Measurements from ENCODE around the gene NIPSNAP3A. TPM values are rescaled to one million over a fixed set of nuclear protein-coding genes. Genes with fewer than 3 reads are reported as not detected.
"Not testable (repeated sequence)": the region's sequence is repeated elsewhere in the genome, so short reads cannot be mapped to it uniquely, and the experiment has no call there.

Gene NIPSNAP3A
- polyA plus RNA-seq (ENCODE audit: insufficient read length in 12 of 12): 10 to 100 TPM in 11 of 12 donors, not detected in 1; 34.8 to 81.0 (median 62.3) TPM
- long read RNA-seq, donor 1, transcript NIPSNAP3A-201 (6 exons, 1,633 nt): major isoform, 33 of 63 reads
- long read RNA-seq, donor 1, partial matches to known transcripts: 30 of 63 reads
- long read RNA-seq, donor 1, other reads (novel, unspliced or antisense): 0 of 63 reads
- long read RNA-seq, donor 2, transcript NIPSNAP3A-201 (6 exons, 1,633 nt): major isoform, 32 of 76 reads
- long read RNA-seq, donor 2, partial matches to known transcripts: 44 of 76 reads
- long read RNA-seq, donor 2, other reads (novel, unspliced or antisense): 0 of 76 reads
- long read RNA-seq, donor 3, transcript NIPSNAP3A-201 (6 exons, 1,633 nt): major isoform, 15 of 30 reads
- long read RNA-seq, donor 3, partial matches to known transcripts: 15 of 30 reads
- long read RNA-seq, donor 3, other reads (novel, unspliced or antisense): 0 of 30 reads
- long read RNA-seq, donor 4, transcript NIPSNAP3A-201 (6 exons, 1,633 nt): major isoform, 15 of 23 reads
- long read RNA-seq, donor 4, partial matches to known transcripts: 8 of 23 reads
- long read RNA-seq, donor 4, other reads (novel, unspliced or antisense): 0 of 23 reads
- long read RNA-seq, donor 5: 0 reads
- long read RNA-seq, donor 6, transcript NIPSNAP3A-201 (6 exons, 1,633 nt): major isoform, 21 of 43 reads
- long read RNA-seq, donor 6, partial matches to known transcripts: 22 of 43 reads
- long read RNA-seq, donor 6, other reads (novel, unspliced or antisense): 0 of 43 reads
- long read RNA-seq, donor 7, transcript NIPSNAP3A-201 (6 exons, 1,633 nt): major isoform, 13 of 29 reads
- long read RNA-seq, donor 7, partial matches to known transcripts: 16 of 29 reads
- long read RNA-seq, donor 7, other reads (novel, unspliced or antisense): 0 of 29 reads
- long read RNA-seq, donor 8, transcript NIPSNAP3A-201 (6 exons, 1,633 nt): major isoform, 33 of 62 reads
- long read RNA-seq, donor 8, partial matches to known transcripts: 29 of 62 reads
- long read RNA-seq, donor 8, other reads (novel, unspliced or antisense): 0 of 62 reads
- long read RNA-seq, donor 9, transcript NIPSNAP3A-201 (6 exons, 1,633 nt): major isoform, 17 of 38 reads
- long read RNA-seq, donor 9, partial matches to known transcripts: 21 of 38 reads
- long read RNA-seq, donor 9, other reads (novel, unspliced or antisense): 0 of 38 reads
- long read RNA-seq, donor 10, transcript NIPSNAP3A-201 (6 exons, 1,633 nt): major isoform, 30 of 75 reads
- long read RNA-seq, donor 10, partial matches to known transcripts: 45 of 75 reads
- long read RNA-seq, donor 10, other reads (novel, unspliced or antisense): 0 of 75 reads
- long read RNA-seq, donor 11, transcript NIPSNAP3A-201 (6 exons, 1,633 nt): major isoform, 34 of 83 reads
- long read RNA-seq, donor 11, partial matches to known transcripts: 49 of 83 reads
- long read RNA-seq, donor 11, other reads (novel, unspliced or antisense): 0 of 83 reads

GRCh38 chr9:104747565-104748358 lies at the start of gene NIPSNAP3A:
Gene NIPSNAP3A, plus strand, starts transcription at chr9:104747683. Its CDS starts 110 bp downstream, at chr9:104747793.
- peak; percentile 88 for DNase-seq

- DNase-seq: no peak
These were observed 47.2 kb upstream of the NIPSNAP3A start for GRCh38 chr9:104700306-104700705.

GRCh38 chr9:104708737-104709136 lies 38.7 kb upstream of the NIPSNAP3A start:
- not testable (repeated sequence) for DNase-seq

GRCh38 chr9:104711604-104712003 lies 35.9 kb upstream of the NIPSNAP3A start:
- DNase-seq: no peak

- DNase-seq: no peak
These were observed 22.5 kb upstream of the NIPSNAP3A start for GRCh38 chr9:104725014-104725413.

GRCh38 chr9:104738452-104738851 lies 9.0 kb upstream of the NIPSNAP3A start:
- no peak for DNase-seq

- no peak for DNase-seq
These were observed 6.9 kb upstream of the NIPSNAP3A start for GRCh38 chr9:104740621-104741020.

GRCh38 chr9:104743376-104743985 lies 4.0 kb upstream of the NIPSNAP3A start:
- DNase-seq: peak; percentile 76

- no peak for DNase-seq
These were observed 1.6 kb upstream of the NIPSNAP3A start for GRCh38 chr9:104745852-104746251.

- no peak for DNase-seq
These were observed 1.2 kb upstream of the NIPSNAP3A start for GRCh38 chr9:104746285-104746684.

- no peak for DNase-seq
These were observed 685 bp upstream of the NIPSNAP3A start for GRCh38 chr9:104746798-104747197.

- DNase-seq: no peak
These were observed 278 bp upstream of the NIPSNAP3A start for GRCh38 chr9:104747245-104747564.

GRCh38 chr9:104748359-104749031 lies 1.0 kb downstream of the NIPSNAP3A start:
- DNase-seq: peak; percentile 71

- no peak for DNase-seq
These were observed 2.8 kb downstream of the NIPSNAP3A start for GRCh38 chr9:104750185-104750767.

GRCh38 chr9:104758974-104759373 lies 11.5 kb downstream of the NIPSNAP3A start:
- DNase-seq: no peak

GRCh38 chr9:104765138-104765537 lies 17.7 kb downstream of the NIPSNAP3A start:
- DNase-seq: no peak

GRCh38 chr9:104766025-104766424 lies 18.5 kb downstream of the NIPSNAP3A start:
- DNase-seq: no peak

GRCh38 chr9:104767507-104767906 lies 20.0 kb downstream of the NIPSNAP3A start:
- DNase-seq: no peak

GRCh38 chr9:104769029-104769428 lies 21.5 kb downstream of the NIPSNAP3A start:
- not testable (repeated sequence) for DNase-seq
